ENCODE data around the gene UBAC2. TPM values are rescaled to one million over a fixed set of nuclear protein-coding genes. Genes with fewer than 3 reads are reported as not detected.
"Not testable (repeated sequence)": the region's sequence is repeated elsewhere in the genome, so short reads cannot be mapped to it uniquely, and the experiment has no call there.

UBAC2 gene
- total and polyA plus RNA-seq, 2 of the 4 experiments (the other 2 are of a cell fraction): 20.8 to 36.3 TPM

GRCh38 chr13:99392470-99393135 is 191.9 kb downstream of the UBAC2 start:
- peaks cover 16% of the 10 kb centered on the region for H3K27me3 ChIP-seq (ENCODE audit: control insufficient read depth, insufficient read depth, low read length)
- no peak overlapping the region for H3K27ac ChIP-seq (ENCODE audit: insufficient read depth, low read length)
- H4K5ac ChIP-seq (ENCODE audit: low read depth, low read length): no peak overlapping the region
- H3K9me1 ChIP-seq (ENCODE audit: insufficient read depth, low read length): no peaks in the 10 kb centered on the region; the same call in 1 of the 2 replicates
- no peak overlapping the region for H3K4ac ChIP-seq (ENCODE audit: low read depth, low read length)
- H2BK15ac ChIP-seq (ENCODE audit: low read depth, low read length): no peak overlapping the region
- H3K79me1 ChIP-seq (ENCODE audit: low read depth in 1 of 2, low read length in 2 of 2): no peaks in the 10 kb centered on the region
- H4K91ac ChIP-seq (ENCODE audit: insufficient read depth, low read depth, low read length): no peak overlapping the region
- no peak overlapping the region for H3K4me2 ChIP-seq (ENCODE audit: low read depth, low read length)
- intact Hi-C loops (cut with micrococcal nuclease) (no loop called here), dilution Hi-C loops (cut with HindIII; ENCODE audit: low sequenced_read_pairs, unreplicated experiment) (no loop called here), in situ Hi-C loops (cut with MboI; ENCODE audit: low sequenced_read_pairs) (no loop called here)
- H3K56ac ChIP-seq (ENCODE audit: extremely low read depth, insufficient read depth, low read length): no peak overlapping the region
- no peak for DNase-seq
- H4K20me1 ChIP-seq (ENCODE audit: insufficient read depth, low read length): no peaks in the 10 kb centered on the region
- no peak for ATAC-seq (ENCODE audit: low read depth)
- no peak overlapping the region for H3K14ac ChIP-seq (replicated peaks; ENCODE audit: low read depth, low read length)
- H2BK120ac ChIP-seq (ENCODE audit: low read depth, low read length): no peak overlapping the region
- TF ChIP-seq FOS (IDR thresholded peaks at IDR 0.05; ENCODE audit: low read depth, low read length) (no peak), MAZ (IDR thresholded peaks at IDR 0.05; ENCODE audit: borderline replicate concordance, low read depth, low read length) (no peak), USF2 (IDR thresholded peaks at IDR 0.05; ENCODE audit: low read depth, low read length) (no peak), POLR2A (IDR thresholded peaks at IDR 0.05; ENCODE audit: low read depth, low read length) (no peak), RAD21 (IDR thresholded peaks at IDR 0.05; ENCODE audit: low read length) (no peak), SMC3 (IDR thresholded peaks at IDR 0.05; ENCODE audit: low read depth, low read length) (no peak), RCOR1 (IDR thresholded peaks at IDR 0.05; ENCODE audit: insufficient replicate concordance, low read length) (no peak), NFE2L2 (IDR thresholded peaks at IDR 0.05; ENCODE audit: low read depth, low read length) (no peak), RFX5 (IDR thresholded peaks at IDR 0.05; ENCODE audit: low read depth, low read length) (no peak)
- H2AFZ ChIP-seq (replicated peaks; ENCODE audit: low read length, poor library complexity): no peak overlapping the region
- H3K4me1 ChIP-seq (ENCODE audit: control insufficient read depth, insufficient read depth, low read length): no peaks in the 10 kb centered on the region
- H3K18ac ChIP-seq (ENCODE audit: low read depth, low read length): no peak overlapping the region
- H2AK5ac ChIP-seq (ENCODE audit: low read depth, low read length): no peak overlapping the region
- no peaks in the 10 kb centered on the region for H3K36me3 ChIP-seq (ENCODE audit: control insufficient read depth, insufficient read depth, low read length)
- BruUV-seq (replicated peaks): no TSS peak
- WGBS, 2 experiments (ENCODE audit: extremely low coverage in 2 of 2, insufficient read length in 1 of 2): no CpG with 5 or more reads among the region's 13 CpGs
- H3K23ac ChIP-seq (ENCODE audit: low read depth, low read length): no peak overlapping the region
- H2AK9ac ChIP-seq (replicated peaks; ENCODE audit: low read depth, low read length, poor library complexity): no peak overlapping the region
- H3K4me3 ChIP-seq (ENCODE audit: insufficient read depth, low read depth, low read length): no peak overlapping the region
- H2BK5ac ChIP-seq (ENCODE audit: low read depth, low read length, poor library complexity, severe bottlenecking): no peak overlapping the region
- H3K9me3 ChIP-seq (ENCODE audit: control insufficient read depth, insufficient read depth, low read length): no peaks in the 10 kb centered on the region
- CTCF ChIA-PET: interaction anchor here (0.6 kb wide), 1 partner anchor 208 kb away, joined by 5 read pairs; no protein-coding TSS in a partner anchor
- no peak overlapping the region for H3K9ac ChIP-seq (ENCODE audit: low read depth, low read length)
- H2BK20ac ChIP-seq (ENCODE audit: low read depth, low read length): no peak overlapping the region
- H4K8ac ChIP-seq (ENCODE audit: low read depth in 2 of 2, low read length in 2 of 2): no peak overlapping the region
- POLR2A ChIA-PET (ENCODE audit: unreplicated experiment): no interaction called here

GRCh38 chr13:99393391-99393790 is 192.7 kb downstream of the UBAC2 start:
- H3K9ac ChIP-seq (ENCODE audit: low read depth, low read length); H3K4ac ChIP-seq (ENCODE audit: low read depth, low read length); DNase-seq; H4K91ac ChIP-seq (ENCODE audit: insufficient read depth, low read depth, low read length); H3K4me1 ChIP-seq (ENCODE audit: control insufficient read depth, insufficient read depth, low read length); H3K27ac ChIP-seq (ENCODE audit: insufficient read depth, low read length); H2AK9ac ChIP-seq (replicated peaks; ENCODE audit: low read depth, low read length, poor library complexity); ATAC-seq (ENCODE audit: low read depth); H2AK5ac ChIP-seq (ENCODE audit: low read depth, low read length); H4K5ac ChIP-seq (ENCODE audit: low read depth, low read length); H2BK5ac ChIP-seq (ENCODE audit: low read depth, low read length, poor library complexity, severe bottlenecking); in situ Hi-C loops (cut with MboI; ENCODE audit: low sequenced_read_pairs); intact Hi-C loops (cut with micrococcal nuclease); H3K14ac ChIP-seq (replicated peaks; ENCODE audit: low read depth, low read length); BruUV-seq (replicated peaks); H2BK15ac ChIP-seq (ENCODE audit: low read depth, low read length); dilution Hi-C loops (cut with HindIII; ENCODE audit: low sequenced_read_pairs, unreplicated experiment); H3K79me1 ChIP-seq (ENCODE audit: low read depth in 1 of 2, low read length in 2 of 2); H4K8ac ChIP-seq (ENCODE audit: low read depth in 2 of 2, low read length in 2 of 2); H3K36me3 ChIP-seq (ENCODE audit: control insufficient read depth, insufficient read depth, low read length); H3K4me3 ChIP-seq (ENCODE audit: insufficient read depth, low read depth, low read length); H3K56ac ChIP-seq (ENCODE audit: extremely low read depth, insufficient read depth, low read length); H2BK20ac ChIP-seq (ENCODE audit: low read depth, low read length); H3K9me3 ChIP-seq (ENCODE audit: control insufficient read depth, insufficient read depth, low read length); POLR2A ChIA-PET (ENCODE audit: unreplicated experiment); H2BK120ac ChIP-seq (ENCODE audit: low read depth, low read length); H3K18ac ChIP-seq (ENCODE audit: low read depth, low read length); H3K4me2 ChIP-seq (ENCODE audit: low read depth, low read length); H2AFZ ChIP-seq (replicated peaks; ENCODE audit: low read length, poor library complexity); H3K9me1 ChIP-seq (ENCODE audit: insufficient read depth, low read length); H3K23ac ChIP-seq (ENCODE audit: low read depth, low read length); H4K20me1 ChIP-seq (ENCODE audit: insufficient read depth, low read length): not testable (repeated sequence)
- H3K27me3 ChIP-seq (ENCODE audit: control insufficient read depth, insufficient read depth, low read length): peaks cover 17% of the 10 kb centered on the region
- CTCF ChIA-PET: interaction anchor here (0.6 kb wide), 1 partner anchor 209 kb away, joined by 5 read pairs; no protein-coding TSS in a partner anchor
- WGBS, 2 experiments (ENCODE audit: extremely low coverage in 2 of 2, insufficient read length in 1 of 2): no CpG with 5 or more reads among the region's 7 CpGs

Data from IMR-90 (cell line).